Left colon (tissue), 2 donors: ENCODE measurements around the gene MEX3D. TPM values are rescaled to one million over a fixed set of nuclear protein-coding genes. Genes with fewer than 3 reads are reported as not detected.

Experiments used
- ATAC-seq: fragments of 200-7000 bp; cut with Tn5 transposase; one replicate; pipeline ENCODE4 v1.9.1; 2020; ENCODE audit warnings: mild to moderate bottlenecking, moderate library complexity
- DNase-seq, 2 donors: peaks; one replicate each; pipeline ENCODE4 v3.0.0-alpha.2; 2020
- intact Hi-C, 2 donors: fragments of 100-400 bp; cut with DNase I in 1 of 2; cut with micrococcal nuclease in 1 of 2; formaldehyde crosslinking; loops; one replicate each; pipeline versions ENCODE4 v1.11.2 to v1.14.0; 2022; cut with DNase I, micrococcal nuclease
- long read RNA-seq: library from polyadenylated mRNA; unstranded; transcript quantifications from one replicate; pipeline ENCODE4 v2.0.0, GENCODE V29; 2021
- total RNA-seq, 2 donors: library from RNA; stranded (reverse); fragmentation: NEBNext Ultra II Directional; extraction: Animal tissue kit (Norgen Biotek cat#: 25700); gene quantifications; one replicate each; pipeline ENCODE4 v1.2.1, GENCODE V29; 2021
- donor health status: DM: no; HTN: no; CAD: no.
- donor health status: DM: yes; HTN: yes; CAD: no.

Gene MEX3D
- total RNA-seq: 10 to 100 TPM; 22.3 to 24.8 TPM
- long read RNA-seq, partial matches to known transcripts: 1 of 1 reads
- long read RNA-seq, other reads (novel, unspliced or antisense): 0 of 1 reads

- intact Hi-C loops: no loop called here
- peak; percentile 65 to 82 for DNase-seq
- peak; percentile 83 for ATAC-seq
These were observed at the start of gene MEX3D for GRCh38 chr19:1568320-1569019. Gene MEX3D, minus strand, starts transcription at chr19:1568325. Its CDS starts 267 bp downstream, at chr19:1568058.

- intact Hi-C loops: no loop called here
- DNase-seq (no peak), ATAC-seq (no peak)
These were observed 48.8 kb upstream of the MEX3D start for GRCh38 chr19:1616875-1617274.

GRCh38 chr19:1616396-1616795 lies 48.3 kb upstream of the MEX3D start:
- no peak for DNase-seq
- intact Hi-C loops: no loop called here

GRCh38 chr19:1615156-1615765 lies 47.1 kb upstream of the MEX3D start:
- intact Hi-C loops: no loop called here
- DNase-seq (no peak), ATAC-seq (no peak)

More at GRCh38 chr19:1616396-1616795, 48.3 kb upstream of the MEX3D start:
- no peak for ATAC-seq

- ATAC-seq (no peak), DNase-seq (no peak)
- intact Hi-C loops: no loop called here
These were observed 45.9 kb upstream of the MEX3D start for GRCh38 chr19:1613808-1614570.

- intact Hi-C loops: no loop called here
- ATAC-seq (no peak), DNase-seq (no peak)
These were observed 45.0 kb upstream of the MEX3D start for GRCh38 chr19:1613146-1613545.

- intact Hi-C loops: no loop called here
- no peak for DNase-seq
- ATAC-seq: no peak
These were observed 44.3 kb upstream of the MEX3D start for GRCh38 chr19:1612114-1613086.

- ATAC-seq (no peak), DNase-seq (no peak)
- intact Hi-C loops: no loop called here
These were observed 43.2 kb upstream of the MEX3D start for GRCh38 chr19:1611353-1611752.

- ATAC-seq: no peak
- intact Hi-C loops: no loop called here
These were observed 42.5 kb upstream of the MEX3D start for GRCh38 chr19:1610579-1610978.

GRCh38 chr19:1609680-1610474 lies 41.8 kb upstream of the MEX3D start:
- DNase-seq (no peak), ATAC-seq (no peak)
- intact Hi-C loops: loop anchor here in 1 of 2 donors (5.0 kb wide), 1 partner anchor 42 kb away; the partner anchor contains the start of gene TCF3

More at GRCh38 chr19:1610579-1610978, 42.5 kb upstream of the MEX3D start:
- no peak for DNase-seq

GRCh38 chr19:1609103-1609396 lies 40.9 kb upstream of the MEX3D start:
- intact Hi-C loops: loop anchor here in 1 of 2 donors (5.0 kb wide), 1 partner anchor 43 kb away; the partner anchor contains the start of gene TCF3
- no peak for ATAC-seq
- DNase-seq: peak in 1 of 2 donors; percentile 47

- no peak for ATAC-seq
- intact Hi-C loops: loop anchor here in 1 of 2 donors (5.0 kb wide), 1 partner anchor 44 kb away; the partner anchor contains the start of gene TCF3
- DNase-seq: no peak
These were observed 40.4 kb upstream of the MEX3D start for GRCh38 chr19:1608359-1609102.

- peak in 1 of 2 donors; percentile 63 for DNase-seq
- intact Hi-C loops: loop anchor here in 1 of 2 donors (5.0 kb wide), 1 partner anchor 46 kb away; the partner anchor contains the start of gene TCF3
- peak; percentile 24 for ATAC-seq
These were observed 38.1 kb upstream of the MEX3D start for GRCh38 chr19:1606138-1606651.

GRCh38 chr19:1605236-1606137 lies 37.4 kb upstream of the MEX3D start, which contains the start of gene UQCR11:
Gene UQCR11, minus strand, starts transcription at chr19:1605462. Its CDS starts 53 bp downstream, at chr19:1605409.
- DNase-seq: peak; percentile 95 to 96
- peak; percentile 87 for ATAC-seq
- intact Hi-C loops: loop anchor here in 1 of 2 donors (5.0 kb wide), 1 partner anchor 47 kb away; the partner anchor contains the start of gene TCF3

- intact Hi-C loops: no loop called here
- DNase-seq (no peak), ATAC-seq (no peak)
These were observed 34.1 kb upstream of the MEX3D start for GRCh38 chr19:1602091-1602707.
